Frontal cortex (tissue), 4 donors: Measurements from ENCODE around the gene PLEKHA8. TPM values are rescaled to one million over a fixed set of nuclear protein-coding genes. Genes with fewer than 3 reads are reported as not detected.

Experiments used
- DNase-seq, 2 donors: peaks; one replicate each; pipeline ENCODE4 v3.0.0; 2012; ENCODE audit warnings: low spot score in 2 of 2
- FAIRE-seq: peaks from 2 replicates; lab custom pipeline; 2012; peaks lifted over from hg19 to GRCh38; lab: Jason Lieb, UNC
- total RNA-seq: library from RNA; depleted of rRNA; stranded (reverse); fragments of >200 nt; gene quantifications from one replicate; pipeline ENCODE4 v1.2.3, GENCODE V29; 2014
- donor health status: control.
- donor health status: control.
- donor health status: control.

The PLEKHA8 gene, protein sequence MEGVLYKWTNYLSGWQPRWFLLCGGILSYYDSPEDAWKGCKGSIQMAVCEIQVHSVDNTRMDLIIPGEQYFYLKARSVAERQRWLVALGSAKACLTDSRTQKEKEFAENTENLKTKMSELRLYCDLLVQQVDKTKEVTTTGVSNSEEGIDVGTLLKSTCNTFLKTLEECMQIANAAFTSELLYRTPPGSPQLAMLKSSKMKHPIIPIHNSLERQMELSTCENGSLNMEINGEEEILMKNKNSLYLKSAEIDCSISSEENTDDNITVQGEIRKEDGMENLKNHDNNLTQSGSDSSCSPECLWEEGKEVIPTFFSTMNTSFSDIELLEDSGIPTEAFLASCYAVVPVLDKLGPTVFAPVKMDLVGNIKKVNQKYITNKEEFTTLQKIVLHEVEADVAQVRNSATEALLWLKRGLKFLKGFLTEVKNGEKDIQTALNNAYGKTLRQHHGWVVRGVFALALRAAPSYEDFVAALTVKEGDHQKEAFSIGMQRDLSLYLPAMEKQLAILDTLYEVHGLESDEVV
- 30.6 TPM for total RNA-seq

DNA sequence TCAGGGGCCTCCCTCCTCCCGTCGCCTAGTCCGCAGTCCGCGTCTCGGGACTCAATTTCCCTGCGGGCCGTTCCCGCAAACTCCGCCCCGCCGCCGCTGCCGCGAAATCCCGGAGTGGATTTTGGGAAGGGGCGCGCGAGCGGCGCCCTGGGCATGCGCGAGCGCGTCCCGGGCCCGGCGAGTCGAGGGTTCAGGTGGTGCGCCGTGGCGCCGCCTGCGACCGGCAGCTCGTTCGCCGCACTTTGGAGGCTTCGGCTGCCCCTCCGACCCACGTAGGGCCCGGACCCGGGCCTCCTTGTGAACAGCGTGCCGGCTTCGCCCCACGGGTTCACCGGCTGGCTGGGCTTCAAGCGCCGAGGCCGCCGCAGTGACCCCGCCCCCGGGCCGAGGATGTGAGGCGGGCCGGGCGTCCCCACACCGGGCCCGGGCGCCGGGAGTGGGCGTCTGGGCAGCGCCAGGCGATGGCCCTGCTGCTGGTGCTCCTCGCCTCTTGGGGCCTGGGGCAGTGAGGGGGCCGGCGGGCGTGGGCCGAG, at the start of gene PLEKHA8:
Gene PLEKHA8, plus strand, starts transcription at position 197 of the 533 bp plus-strand sequence. CDS start 351 bp downstream, outside the sequence.
- DNase-seq, result peak; percentile 83 to 93
- FAIRE-seq, result no peak

DNA sequence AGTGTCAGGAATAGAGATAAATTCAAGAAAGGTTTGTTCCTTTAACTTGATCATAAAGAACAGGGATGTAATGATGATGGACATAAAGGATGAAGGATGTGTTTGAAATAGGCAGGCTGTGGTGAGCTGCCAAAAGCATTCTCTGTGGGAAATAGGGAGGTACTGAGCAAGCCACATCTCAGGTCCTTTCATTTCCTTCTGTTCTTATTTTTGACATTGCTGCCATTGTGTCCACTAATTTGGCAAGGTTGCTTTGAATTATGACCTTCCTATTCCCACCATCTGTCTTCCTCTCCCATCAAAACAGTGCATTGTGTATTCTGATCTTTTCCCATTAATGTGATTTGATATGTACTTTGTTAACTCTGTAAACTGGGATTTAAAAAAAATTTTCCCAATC, 48.1 kb upstream of the PLEKHA8 start:
- no peak for FAIRE-seq
- no peak for DNase-seq

DNA sequence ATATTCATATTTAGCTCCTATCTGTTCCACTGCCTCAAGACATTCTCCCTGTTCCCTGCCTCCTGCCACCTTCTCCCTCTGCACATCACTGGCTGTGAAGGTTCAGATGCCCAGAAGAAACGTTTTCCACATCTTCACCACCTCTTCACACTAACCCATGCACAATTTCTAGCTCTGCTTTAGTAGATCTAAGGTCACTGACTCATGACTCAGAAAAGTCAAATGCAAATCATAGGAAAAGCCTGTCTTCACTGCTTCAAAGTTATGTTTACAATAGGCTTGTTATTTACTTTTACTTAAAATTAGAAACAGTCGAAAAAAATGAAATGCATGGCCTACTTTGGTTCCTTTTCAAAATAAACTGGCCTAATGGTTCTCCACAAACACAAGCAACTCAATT, 41.1 kb upstream of the PLEKHA8 start:
- FAIRE-seq, result no peak
- peak in 1 of 2 donors; percentile 27 for DNase-seq

DNA sequence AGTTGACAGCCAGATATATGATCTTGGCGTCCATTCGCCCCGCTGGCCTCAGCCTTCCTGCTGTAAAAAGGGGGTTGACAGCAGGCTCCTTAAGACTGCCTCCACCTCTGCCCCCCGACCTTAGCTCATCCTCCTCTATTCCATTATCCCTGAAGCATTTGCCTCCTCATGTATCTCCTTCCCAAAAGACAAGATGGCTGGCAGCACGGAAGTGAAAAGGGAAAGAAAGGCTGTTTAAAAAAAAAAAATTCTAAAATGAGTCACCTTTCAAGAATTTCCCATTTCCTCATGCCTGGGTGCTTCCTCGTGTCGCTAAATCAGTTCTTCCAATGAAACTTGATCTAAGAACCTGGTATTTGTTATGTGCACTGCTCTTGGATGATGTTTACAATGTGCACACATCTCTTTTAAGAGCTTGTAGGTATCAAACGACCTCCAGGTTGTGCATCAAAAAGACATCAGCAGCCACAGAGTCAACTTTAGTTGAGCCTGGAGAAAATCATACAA, 40.3 kb upstream of the PLEKHA8 start:
- DNase-seq, result peak in 1 of 2 donors; percentile 28
- FAIRE-seq, result no peak

DNA sequence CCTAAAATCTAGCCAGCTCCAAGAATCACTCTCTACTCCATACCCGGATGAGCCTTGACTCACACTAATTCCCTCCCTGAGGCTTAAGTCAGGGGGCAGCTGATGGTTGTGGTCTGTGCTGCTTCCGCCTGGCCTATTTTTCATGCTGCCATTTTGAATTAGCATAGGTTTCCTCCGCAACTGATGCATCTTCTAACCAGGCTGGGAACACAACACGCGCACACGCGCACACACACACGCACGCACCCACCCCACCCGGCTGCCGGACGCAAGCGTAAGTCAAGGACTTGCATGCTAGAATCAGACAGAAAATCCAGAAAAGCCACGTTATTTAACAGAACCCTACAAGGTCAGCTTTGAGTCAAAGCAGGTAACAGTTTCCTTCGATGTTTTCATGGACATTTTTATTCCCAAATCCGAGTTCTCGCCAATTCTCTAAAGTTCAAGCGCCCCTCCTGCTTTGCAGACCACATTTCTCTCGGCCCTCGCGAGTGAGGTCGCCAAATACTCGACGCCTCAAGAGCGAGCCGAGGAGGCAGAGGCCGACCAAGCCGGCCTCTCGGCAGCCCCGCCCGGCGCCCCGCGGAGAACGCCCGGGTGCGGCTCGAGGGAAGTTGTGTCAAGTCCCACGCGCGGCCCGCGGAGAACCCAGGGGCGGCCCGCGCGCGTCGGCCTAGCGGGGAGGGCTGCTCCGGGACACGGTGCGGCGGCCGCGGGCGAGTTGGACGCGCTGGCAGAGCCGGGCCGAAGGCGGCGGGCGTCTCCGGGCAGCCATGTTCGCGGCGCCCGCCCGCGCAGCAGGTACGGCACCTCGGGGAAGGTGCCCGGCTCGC, 39.6 kb upstream of the PLEKHA8 start:
- DNase-seq (peak; percentile 49 to 54), FAIRE-seq (no peak)

DNA sequence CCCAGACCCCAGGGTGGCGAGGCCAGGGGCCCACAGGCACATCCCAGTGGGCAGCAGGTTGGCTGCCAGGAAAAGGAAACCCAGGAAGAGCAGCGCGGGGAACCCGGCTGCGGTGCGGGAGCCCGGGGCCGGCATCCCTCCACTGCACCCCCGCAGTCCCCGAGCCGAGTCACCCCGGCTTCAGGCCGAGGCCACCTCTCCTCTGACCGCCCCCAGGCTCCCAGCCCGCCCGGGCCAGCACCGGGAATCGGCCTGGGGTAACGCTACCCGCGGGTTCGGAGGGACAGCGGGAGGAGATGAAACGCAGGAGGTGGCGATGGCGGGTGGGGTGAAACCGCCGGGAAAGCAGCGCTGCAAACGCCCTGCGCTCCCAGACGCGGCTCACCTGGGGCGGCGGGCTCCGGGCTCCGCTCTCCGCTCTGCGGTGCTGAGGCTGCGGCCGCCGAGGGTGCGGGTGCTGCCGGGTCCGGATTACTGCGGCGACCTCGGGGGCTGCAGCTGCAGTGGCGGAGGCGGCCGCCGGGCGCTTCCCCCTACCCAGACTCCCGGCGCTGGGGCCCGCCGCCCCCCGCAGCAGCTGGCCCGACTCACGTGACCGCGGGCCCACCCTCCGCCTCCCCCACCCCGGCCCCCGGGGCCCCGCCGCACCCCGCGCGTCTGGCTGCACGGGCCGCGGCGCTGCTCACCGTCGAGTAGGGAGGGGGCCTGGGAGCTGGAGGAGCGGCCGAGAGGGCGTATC, 38.8 kb upstream of the PLEKHA8 start, which contains the start of gene SCRN1:
Gene SCRN1, minus strand, starts transcription at position 545 of the 739 bp plus-strand sequence. CDS start 20,734 bp downstream, outside the sequence.
- DNase-seq (peak; percentile 84 to 90), FAIRE-seq (no peak)

DNA sequence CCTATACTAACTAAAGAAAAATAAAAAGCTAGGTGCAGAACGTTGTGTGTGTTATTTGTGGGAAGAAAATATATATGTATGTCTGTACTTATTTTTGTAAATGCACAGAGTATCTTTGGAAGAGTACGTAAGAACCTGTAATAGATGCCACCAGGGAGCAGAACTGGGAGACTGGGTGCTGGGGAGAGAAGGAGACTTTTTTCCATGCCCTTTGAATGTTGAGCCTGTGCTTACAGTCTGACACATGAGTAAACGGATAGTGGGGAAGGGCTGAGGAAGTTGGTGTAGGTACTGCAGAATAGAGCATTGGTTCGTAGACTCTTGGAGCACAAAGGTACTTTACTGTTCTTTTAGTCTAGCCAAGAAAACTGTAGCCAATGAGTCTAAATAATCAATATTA, 37.3 kb upstream of the PLEKHA8 start:
- DNase-seq, result no peak
- no peak for FAIRE-seq

DNA sequence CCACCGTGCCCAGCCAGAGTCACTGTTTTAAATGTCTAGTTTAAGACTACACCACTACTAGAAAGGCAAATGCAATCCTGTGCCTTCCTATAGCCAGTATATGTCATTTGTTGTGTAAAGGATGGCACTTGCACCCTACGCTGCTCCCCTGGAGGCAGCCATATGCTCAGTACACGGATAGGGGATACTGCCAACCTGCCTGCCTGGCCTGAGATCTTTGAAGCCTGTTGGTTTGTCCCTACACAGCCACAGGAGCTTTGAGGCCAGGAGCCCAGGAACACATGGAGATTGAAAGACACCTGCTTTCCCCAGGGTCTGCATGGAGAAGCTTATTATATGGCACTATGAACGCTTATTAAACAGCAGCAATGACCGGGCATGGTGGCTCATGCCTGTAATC, 36.3 kb upstream of the PLEKHA8 start:
- FAIRE-seq, result no peak
- no peak for DNase-seq

DNA sequence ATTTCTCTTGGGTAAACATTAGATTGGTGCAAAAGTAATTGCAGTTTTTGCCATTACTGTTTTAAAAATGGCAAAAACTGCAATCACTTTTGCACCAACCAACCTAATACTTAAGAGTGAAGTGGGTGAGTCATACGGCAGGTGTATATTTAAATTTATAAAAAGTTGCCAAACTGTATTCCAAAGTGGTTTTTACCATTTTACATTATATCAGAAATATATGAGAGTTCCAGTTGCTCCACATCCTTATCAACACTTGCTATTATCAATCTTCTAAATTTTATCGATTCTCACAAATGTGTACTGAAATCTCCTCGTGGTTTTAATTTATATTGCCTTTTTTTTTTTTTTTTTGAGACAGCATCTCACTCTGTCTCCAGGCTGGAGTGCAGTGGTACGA, 35.1 kb upstream of the PLEKHA8 start:
- DNase-seq (no peak), FAIRE-seq (no peak)

DNA sequence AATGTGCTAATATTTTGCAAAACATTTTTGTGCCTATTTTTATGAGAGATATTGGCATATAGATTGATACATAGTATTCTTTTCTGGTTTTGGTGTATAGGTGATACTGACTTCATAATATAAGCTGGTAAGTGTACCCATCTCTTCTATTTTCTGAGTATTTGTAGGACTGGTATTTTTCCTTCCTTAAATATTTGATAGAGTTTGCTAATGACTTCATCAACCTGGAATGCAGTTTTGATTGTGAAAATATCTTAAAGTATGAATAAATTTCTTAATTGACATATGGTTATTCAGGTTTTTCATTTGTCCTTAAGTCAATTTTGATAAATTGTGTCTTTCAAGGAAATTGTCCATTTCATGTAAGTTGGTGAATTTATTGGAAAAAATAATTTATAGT, 32.6 kb upstream of the PLEKHA8 start:
- no peak for DNase-seq
- FAIRE-seq, result peak; percentile 55

DNA sequence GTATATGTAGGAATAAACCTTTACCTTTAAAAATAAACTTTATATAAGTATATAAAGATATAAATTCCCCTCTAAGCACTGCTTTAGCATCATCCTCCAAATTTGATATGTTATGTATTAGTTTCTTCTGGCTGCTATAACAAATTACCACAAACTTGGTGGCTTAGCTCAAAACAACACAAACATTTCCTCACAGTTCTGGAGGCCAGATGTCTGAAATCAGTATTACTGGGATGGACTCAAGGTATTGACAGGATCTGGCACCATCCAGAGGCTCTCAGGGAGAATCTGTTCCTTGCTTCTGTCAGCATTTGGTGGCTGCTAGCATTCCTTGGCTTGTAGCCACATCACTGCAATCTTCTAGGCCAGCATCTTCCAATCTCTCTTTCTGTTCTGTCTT, 31.9 kb upstream of the PLEKHA8 start:
- no peak for DNase-seq
- no peak for FAIRE-seq

DNA sequence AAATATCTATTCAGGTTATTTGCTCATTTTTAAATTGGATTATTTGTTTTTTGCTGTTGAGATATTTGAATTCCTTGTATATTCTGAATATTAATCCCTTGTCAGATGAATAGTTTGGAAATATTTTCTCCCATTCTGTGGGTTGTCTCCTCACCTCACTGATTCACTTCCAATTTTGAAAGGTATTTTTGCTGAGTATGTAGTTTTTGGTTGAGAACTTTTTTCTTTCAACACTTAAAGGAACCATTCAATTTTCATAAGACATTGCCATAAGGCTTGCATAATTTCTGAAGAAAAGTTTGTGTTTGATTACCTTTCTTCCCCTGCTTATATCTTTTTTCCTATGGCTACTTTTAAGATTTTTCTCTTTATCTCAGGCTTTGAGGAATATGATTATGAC, 29.7 kb upstream of the PLEKHA8 start:
- DNase-seq (no peak), FAIRE-seq (no peak)

DNA sequence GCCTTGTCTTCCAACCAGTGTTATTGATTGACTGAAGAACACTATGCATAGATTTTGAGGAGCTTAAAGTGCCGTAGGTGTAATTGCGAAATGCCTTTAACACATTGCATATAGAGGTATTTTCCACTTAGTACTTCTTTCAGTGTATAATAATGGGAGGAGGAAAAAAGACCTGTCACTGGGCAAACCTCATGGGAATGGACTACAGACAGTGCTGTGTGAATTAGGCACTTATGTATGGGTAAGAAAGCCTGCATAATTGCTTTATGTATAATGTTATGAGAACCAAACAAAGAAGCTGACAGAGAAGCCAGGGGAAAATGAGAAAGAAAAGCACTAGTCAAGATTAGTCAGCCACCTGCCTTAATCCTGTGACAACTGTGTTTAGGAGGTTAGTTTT, 26.2 kb upstream of the PLEKHA8 start:
- FAIRE-seq (no peak), DNase-seq (no peak)

DNA sequence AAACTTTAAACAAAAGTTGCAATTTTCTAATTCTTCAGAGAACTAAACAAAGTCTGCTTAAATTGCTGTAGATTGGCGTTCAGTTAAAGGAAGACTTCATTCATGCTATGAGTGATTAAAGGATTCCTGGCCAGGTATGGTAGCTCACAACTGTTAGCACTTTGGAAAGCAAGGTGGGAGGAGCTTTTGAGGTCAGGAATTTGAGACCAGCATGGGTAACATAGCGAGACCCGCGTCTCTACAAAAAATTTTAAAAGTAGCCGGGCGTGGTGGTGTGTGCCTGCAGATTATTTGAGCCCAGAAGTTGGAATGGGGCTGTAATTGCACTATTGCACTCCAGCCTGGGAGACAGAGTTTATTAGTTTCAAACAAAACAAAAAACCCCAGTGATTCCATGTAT, 25.1 kb upstream of the PLEKHA8 start:
- FAIRE-seq, result no peak
- no peak for DNase-seq

DNA sequence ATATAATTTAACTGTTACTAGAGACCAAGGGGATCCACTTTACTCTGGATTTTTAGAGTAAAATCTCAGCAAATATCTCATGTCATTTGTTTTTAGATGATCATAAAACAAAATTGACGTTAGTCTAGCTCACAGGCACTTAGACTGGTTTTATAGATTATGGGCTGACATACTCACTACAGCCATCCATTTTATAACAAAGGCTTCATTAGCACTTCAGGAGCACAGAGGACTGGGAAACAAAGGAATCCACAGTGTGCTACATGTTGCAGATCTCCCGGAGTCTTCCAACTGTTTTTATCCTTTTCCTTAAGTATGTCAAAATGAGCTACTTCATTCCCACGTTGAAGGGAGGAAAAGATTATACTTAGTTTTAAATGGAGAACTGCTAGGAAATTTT, 22.7 kb upstream of the PLEKHA8 start:
- FAIRE-seq (no peak), DNase-seq (no peak)

DNA sequence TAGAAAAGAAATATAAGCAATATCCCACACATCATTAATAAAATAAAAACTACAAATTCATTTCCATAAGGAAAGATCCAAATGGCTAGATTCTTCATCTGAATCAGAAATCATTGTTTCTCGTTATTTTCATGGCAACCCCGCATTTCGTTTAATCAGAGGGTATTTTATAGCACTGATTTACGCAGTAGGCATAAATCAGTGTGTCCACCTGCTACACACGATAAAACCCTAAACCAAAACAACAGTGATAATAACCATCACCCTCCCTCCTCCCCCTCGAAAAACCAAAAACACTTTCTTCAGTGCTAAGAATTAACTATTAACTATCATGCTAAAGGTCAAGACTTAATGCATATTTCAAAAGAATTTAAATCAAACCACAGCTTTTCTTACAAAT, 18.2 kb upstream of the PLEKHA8 start:
- DNase-seq, result no peak
- no peak for FAIRE-seq

DNA sequence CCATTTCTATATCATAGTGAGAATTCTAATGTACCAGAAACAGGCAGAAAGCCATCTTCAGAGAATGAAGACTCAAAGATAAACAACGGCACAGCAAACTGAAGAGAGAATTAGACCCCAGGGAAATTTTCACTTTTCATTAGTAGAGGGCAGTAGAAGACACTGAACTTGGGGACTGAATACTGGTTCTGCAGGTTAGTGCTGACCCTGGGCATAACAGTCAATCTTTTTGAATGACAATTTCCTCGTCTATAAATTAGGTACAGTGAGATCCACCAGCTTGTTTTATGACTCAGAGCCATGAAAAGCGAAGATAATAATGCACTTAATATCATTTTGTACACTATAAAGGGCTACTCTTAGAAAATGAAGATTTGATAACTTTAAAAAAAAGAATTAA, 15.5 kb upstream of the PLEKHA8 start:
- FAIRE-seq, result no peak
- DNase-seq, result no peak

DNA sequence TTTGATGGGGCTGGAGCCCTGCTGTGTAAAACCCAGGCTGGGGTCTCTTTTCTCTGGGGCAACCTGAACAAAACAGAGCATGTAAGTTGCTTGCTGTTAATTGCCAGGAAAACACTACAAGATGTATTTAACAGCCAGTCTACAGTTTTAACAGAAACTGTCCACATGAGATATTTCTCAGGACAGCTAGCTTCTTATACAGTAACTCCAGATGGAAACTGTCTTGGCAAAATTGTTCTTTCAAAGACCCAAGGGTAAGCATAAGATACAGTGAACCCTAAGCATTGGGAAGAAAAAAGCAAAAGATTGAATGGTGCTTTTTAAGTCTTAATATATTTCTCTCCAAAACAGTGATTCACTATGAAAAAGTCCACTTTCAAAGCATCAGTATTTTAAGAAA, 9.8 kb upstream of the PLEKHA8 start:
- DNase-seq (no peak), FAIRE-seq (no peak)

DNA sequence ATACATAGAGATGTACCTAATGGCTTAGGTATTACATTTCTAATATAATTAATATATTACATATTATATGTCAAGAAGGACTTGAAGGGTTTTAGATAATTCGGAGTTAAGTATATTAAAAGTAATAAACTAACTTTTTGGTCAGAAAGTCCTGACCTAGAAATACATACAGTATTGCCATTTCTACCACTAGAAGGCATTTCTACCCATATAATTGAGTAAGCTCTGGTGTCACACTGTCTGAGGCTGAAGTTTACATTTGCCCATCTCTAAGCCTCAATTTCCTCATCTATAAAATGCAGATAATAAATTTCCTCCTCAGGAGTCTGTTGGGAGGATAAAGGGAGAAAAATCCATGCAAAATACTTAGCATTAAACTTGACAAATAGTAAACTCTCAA, 8.8 kb upstream of the PLEKHA8 start:
- FAIRE-seq (no peak), DNase-seq (no peak)

DNA sequence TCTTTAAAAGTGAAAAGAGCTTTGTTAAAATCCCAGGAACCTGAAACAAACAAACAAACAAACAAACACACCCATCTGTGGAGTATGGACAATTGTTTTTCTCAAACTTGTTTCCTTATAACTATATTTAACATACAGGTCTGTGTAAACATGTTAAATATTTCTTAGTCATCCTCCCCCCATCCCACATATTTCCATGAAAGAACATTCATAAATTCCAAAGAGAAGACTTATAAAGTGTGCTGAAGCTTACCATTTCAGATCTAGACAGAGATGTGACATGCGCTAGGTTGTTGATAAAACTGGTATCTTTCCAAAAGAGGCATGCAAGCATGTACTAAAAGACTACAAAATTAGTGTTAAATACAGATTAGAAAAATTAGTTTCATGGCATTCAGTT, 8.3 kb upstream of the PLEKHA8 start:
- FAIRE-seq (no peak), DNase-seq (no peak)
